ENCODE results near the gene KIZ. TPM values are rescaled to one million over a fixed set of nuclear protein-coding genes. Genes with fewer than 3 reads are reported as not detected.

Gene KIZ
- total RNA-seq, 1 experiment from 2014 or later, result 43.6 TPM

DNA sequence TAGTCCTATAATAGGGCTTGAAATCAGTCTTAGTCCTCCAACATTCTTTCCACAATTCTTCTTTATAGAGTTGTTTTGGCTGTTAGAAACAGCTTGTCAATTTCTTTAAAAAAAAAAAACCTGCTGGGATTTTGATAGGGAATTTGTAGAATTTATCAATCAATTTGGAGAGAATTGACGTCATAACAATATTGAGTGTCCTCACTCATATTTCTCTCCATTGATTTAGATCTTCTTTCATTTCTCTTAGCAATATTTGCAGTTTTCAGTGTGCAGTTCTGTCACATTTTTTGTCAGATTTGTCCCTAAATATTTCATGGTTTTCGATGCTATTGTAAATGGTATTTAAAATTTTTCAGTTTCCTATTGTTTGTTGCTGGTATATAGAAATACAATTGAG is 14.5 kb upstream of the KIZ start (continued):
- no peak for TF ChIP-seq AFF4 (CRISPR knock-in tag; IDR thresholded peaks at IDR 0.05; ENCODE audit: borderline replicate concordance)
- TF ChIP-seq, protein P1, sequence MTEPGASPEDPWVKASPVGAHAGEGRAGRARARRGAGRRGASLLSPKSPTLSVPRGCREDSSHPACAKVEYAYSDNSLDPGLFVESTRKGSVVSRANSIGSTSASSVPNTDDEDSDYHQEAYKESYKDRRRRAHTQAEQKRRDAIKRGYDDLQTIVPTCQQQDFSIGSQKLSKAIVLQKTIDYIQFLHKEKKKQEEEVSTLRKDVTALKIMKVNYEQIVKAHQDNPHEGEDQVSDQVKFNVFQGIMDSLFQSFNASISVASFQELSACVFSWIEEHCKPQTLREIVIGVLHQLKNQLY (CRISPR knock-in tag; IDR thresholded peaks at IDR 0.05), result no peak
- TF ChIP-seq, protein P2, sequence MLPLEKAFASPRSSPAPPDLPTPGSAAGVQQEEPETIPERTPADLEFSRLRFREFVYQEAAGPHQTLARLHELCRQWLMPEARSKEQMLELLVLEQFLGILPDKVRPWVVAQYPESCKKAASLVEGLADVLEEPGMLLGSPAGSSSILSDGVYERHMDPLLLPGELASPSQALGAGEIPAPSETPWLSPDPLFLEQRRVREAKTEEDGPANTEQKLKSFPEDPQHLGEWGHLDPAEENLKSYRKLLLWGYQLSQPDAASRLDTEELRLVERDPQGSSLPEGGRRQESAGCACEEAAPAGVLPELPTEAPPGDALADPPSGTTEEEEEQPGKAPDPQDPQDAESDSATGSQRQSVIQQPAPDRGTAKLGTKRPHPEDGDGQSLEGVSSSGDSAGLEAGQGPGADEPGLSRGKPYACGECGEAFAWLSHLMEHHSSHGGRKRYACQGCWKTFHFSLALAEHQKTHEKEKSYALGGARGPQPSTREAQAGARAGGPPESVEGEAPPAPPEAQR (CRISPR knock-in tag; IDR thresholded peaks at IDR 0.05), result no peak
- no peak for TF ChIP-seq ZNF671 (CRISPR knock-in tag; IDR thresholded peaks at IDR 0.05)
- TF ChIP-seq, protein P3, sequence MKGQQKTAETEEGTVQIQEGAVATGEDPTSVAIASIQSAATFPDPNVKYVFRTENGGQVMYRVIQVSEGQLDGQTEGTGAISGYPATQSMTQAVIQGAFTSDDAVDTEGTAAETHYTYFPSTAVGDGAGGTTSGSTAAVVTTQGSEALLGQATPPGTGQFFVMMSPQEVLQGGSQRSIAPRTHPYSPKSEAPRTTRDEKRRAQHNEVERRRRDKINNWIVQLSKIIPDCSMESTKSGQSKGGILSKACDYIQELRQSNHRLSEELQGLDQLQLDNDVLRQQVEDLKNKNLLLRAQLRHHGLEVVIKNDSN (CRISPR knock-in tag; IDR thresholded peaks at IDR 0.05), result no peak
- TF ChIP-seq GABPB1 (CRISPR knock-in tag; IDR thresholded peaks at IDR 0.05), result no peak
- TF ChIP-seq, protein P4, sequence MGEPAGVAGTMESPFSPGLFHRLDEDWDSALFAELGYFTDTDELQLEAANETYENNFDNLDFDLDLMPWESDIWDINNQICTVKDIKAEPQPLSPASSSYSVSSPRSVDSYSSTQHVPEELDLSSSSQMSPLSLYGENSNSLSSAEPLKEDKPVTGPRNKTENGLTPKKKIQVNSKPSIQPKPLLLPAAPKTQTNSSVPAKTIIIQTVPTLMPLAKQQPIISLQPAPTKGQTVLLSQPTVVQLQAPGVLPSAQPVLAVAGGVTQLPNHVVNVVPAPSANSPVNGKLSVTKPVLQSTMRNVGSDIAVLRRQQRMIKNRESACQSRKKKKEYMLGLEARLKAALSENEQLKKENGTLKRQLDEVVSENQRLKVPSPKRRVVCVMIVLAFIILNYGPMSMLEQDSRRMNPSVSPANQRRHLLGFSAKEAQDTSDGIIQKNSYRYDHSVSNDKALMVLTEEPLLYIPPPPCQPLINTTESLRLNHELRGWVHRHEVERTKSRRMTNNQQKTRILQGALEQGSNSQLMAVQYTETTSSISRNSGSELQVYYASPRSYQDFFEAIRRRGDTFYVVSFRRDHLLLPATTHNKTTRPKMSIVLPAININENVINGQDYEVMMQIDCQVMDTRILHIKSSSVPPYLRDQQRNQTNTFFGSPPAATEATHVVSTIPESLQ (CRISPR knock-in tag; IDR thresholded peaks at IDR 0.05), result no peak
- no peak for TF ChIP-seq MXD4 (CRISPR knock-in tag; IDR thresholded peaks at IDR 0.05; ENCODE audit: borderline replicate concordance)
- no peak for TF ChIP-seq PRDM15 (CRISPR knock-in tag; IDR thresholded peaks at IDR 0.05)
- TF ChIP-seq, protein P5, sequence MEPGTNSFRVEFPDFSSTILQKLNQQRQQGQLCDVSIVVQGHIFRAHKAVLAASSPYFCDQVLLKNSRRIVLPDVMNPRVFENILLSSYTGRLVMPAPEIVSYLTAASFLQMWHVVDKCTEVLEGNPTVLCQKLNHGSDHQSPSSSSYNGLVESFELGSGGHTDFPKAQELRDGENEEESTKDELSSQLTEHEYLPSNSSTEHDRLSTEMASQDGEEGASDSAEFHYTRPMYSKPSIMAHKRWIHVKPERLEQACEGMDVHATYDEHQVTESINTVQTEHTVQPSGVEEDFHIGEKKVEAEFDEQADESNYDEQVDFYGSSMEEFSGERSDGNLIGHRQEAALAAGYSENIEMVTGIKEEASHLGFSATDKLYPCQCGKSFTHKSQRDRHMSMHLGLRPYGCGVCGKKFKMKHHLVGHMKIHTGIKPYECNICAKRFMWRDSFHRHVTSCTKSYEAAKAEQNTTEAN (CRISPR knock-in tag; IDR thresholded peaks at IDR 0.05), result no peak
- TF ChIP-seq PRRX2 (CRISPR knock-in tag; IDR thresholded peaks at IDR 0.05), result no peak
- no peak for TF ChIP-seq ZNF232 (CRISPR knock-in tag; IDR thresholded peaks at IDR 0.05)
- TF ChIP-seq RELA (CRISPR knock-in tag; IDR thresholded peaks at IDR 0.05; ENCODE audit: borderline replicate concordance), result no peak
